Fibroblast of pulmonary artery (primary cell): ENCODE results near the gene ERBB4.
A peak's percentile ranks its signal among the peaks of the same experiment; 100 is the strongest.

Experiments
- DNase-seq: peaks from one replicate; pipeline ENCODE4 v3.0.0-alpha.2; 2010; ENCODE audit warnings: low read depth
- H3K4me3 ChIP-seq: replicated peaks from 2 replicates; pipeline ENCODE4 v1.5.1; 2011; ENCODE audit warnings: low read depth, mild to moderate bottlenecking, control low read depth, low read length, moderate library complexity
- CTCF ChIP-seq: IDR thresholded peaks from 2 replicates; pipeline ENCODE4 v1.5.1; 2011; ENCODE audit warnings: mild to moderate bottlenecking, control low read depth, low read length, inconsistent platforms; ENCODE audit errors: missing control alignments

ERBB4 gene

GRCh38 chr2:211429256-211429920, 1109.2 kb downstream of the ERBB4 start:
- no peak overlapping the region for H3K4me3 ChIP-seq
- TF ChIP-seq CTCF = no peak
- no peak for DNase-seq

- DNase-seq = no peak
- no peak for TF ChIP-seq CTCF
- no peak overlapping the region for H3K4me3 ChIP-seq
These were observed 1112.4 kb downstream of the ERBB4 start for GRCh38 chr2:211426240-211426639.

- no peak for DNase-seq
- no peak overlapping the region for H3K4me3 ChIP-seq
- TF ChIP-seq CTCF = no peak
These were observed 1115.6 kb downstream of the ERBB4 start for GRCh38 chr2:211423018-211423417.

- TF ChIP-seq CTCF = no peak
- DNase-seq = no peak
- H3K4me3 ChIP-seq = no peak overlapping the region
These were observed 1121.1 kb downstream of the ERBB4 start for GRCh38 chr2:211417544-211417943.

- H3K4me3 ChIP-seq = no peak overlapping the region
- DNase-seq = no peak
- TF ChIP-seq CTCF = no peak
These were observed 1122.2 kb downstream of the ERBB4 start for GRCh38 chr2:211416373-211416772.

GRCh38 chr2:211413746-211414145, 1124.9 kb downstream of the ERBB4 start:
- H3K4me3 ChIP-seq = no peak overlapping the region
- no peak for DNase-seq
- no peak for TF ChIP-seq CTCF

- TF ChIP-seq CTCF = no peak
- no peak overlapping the region for H3K4me3 ChIP-seq
- DNase-seq = peak; percentile 90
These were observed 1130.1 kb downstream of the ERBB4 start for GRCh38 chr2:211408483-211408891.
